ENCODE results near the gene ZNF26.
"Not testable (repeated sequence)": the region's sequence is repeated elsewhere in the genome, so short reads cannot be mapped to it uniquely, and the experiment has no call there.

DNA sequence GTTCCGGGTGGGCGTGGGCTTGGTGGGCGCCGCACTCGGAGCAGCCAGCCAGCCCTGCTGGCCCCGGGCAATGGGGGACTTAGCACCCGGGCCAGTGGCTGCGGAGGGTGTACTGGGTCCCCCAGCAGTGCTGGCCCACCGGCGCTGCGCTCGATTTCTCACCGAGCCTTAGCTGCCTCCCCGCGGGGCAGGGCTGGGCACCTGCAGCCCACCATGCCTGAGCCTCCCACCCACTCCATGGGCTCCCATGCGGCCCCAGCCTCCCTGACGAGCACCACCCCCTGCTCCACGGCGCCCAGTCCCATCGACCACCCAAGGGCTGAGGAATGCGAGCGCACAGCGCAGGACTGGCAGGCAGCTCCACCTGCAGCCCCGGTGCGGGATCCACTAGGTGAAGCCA, 47.4 kb upstream of the ZNF26 start:
- TF ChIP-seq, protein P1, sequence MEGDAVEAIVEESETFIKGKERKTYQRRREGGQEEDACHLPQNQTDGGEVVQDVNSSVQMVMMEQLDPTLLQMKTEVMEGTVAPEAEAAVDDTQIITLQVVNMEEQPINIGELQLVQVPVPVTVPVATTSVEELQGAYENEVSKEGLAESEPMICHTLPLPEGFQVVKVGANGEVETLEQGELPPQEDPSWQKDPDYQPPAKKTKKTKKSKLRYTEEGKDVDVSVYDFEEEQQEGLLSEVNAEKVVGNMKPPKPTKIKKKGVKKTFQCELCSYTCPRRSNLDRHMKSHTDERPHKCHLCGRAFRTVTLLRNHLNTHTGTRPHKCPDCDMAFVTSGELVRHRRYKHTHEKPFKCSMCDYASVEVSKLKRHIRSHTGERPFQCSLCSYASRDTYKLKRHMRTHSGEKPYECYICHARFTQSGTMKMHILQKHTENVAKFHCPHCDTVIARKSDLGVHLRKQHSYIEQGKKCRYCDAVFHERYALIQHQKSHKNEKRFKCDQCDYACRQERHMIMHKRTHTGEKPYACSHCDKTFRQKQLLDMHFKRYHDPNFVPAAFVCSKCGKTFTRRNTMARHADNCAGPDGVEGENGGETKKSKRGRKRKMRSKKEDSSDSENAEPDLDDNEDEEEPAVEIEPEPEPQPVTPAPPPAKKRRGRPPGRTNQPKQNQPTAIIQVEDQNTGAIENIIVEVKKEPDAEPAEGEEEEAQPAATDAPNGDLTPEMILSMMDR (IDR thresholded peaks at IDR 0.05; ENCODE audit: low read depth, low read length) = not testable (repeated sequence)
- not testable (repeated sequence) for TF ChIP-seq EZH2phosphoT487 (IDR thresholded peaks at IDR 0.05; ENCODE audit: low read depth)
